Neural cell (in vitro differentiated cells): Measurements from ENCODE around the gene RASSF8. TPM values are rescaled to one million over a fixed set of nuclear protein-coding genes. Genes with fewer than 3 reads are reported as not detected.

Experiments
- H2AFZ ChIP-seq: fragments of 200-600, 300-800 bp; sonication (generic), shearing (Covaris generic); 2 replicates; pipeline ENCODE4 v1.6.0; 2014; ENCODE audit warnings: low read depth, mild to moderate bottlenecking, antibody characterized with exemption, low read length, moderate library complexity
- H3F3A ChIP-seq: fragments of 200-600 bp; shearing (Covaris generic); 2 replicates; pipeline ENCODE4 v1.6.1; 2016; ENCODE audit warnings: mild to moderate bottlenecking, moderate library complexity, mixed read lengths, antibody characterized with exemption, low read length; ENCODE audit not compliant: insufficient read depth, poor library complexity, severe bottlenecking
- H3K27ac ChIP-seq: fragments of 200-600, 300-800 bp; sonication (generic), shearing (Covaris generic); 2 replicates; pipeline ENCODE4 v1.5.1; 2014; ENCODE audit warnings: mild to moderate bottlenecking, low read length, moderate library complexity
- H3K27me3 ChIP-seq: fragments of 300-800, 200-600 bp; sonication (generic), shearing (Covaris generic); 2 replicates; pipeline ENCODE4 v1.6.0; 2014; ENCODE audit warnings: mild to moderate bottlenecking, low read depth, low read length, moderate library complexity; ENCODE audit not compliant: insufficient read depth
- H3K36me3 ChIP-seq: fragments of 300-800, 200-600 bp; sonication (generic), shearing (Covaris generic); 2 replicates; pipeline ENCODE4 v1.5.1; 2014; ENCODE audit warnings: mild to moderate bottlenecking, antibody characterized with exemption, low read length, moderate library complexity; ENCODE audit not compliant: insufficient read depth
- H3K4me2 ChIP-seq: fragments of 300-800, 200-600 bp; sonication (generic), shearing (Covaris generic); 2 replicates; pipeline ENCODE4 v1.6.0; 2014; ENCODE audit warnings: mild to moderate bottlenecking, low read length
- H3K4me3 ChIP-seq: fragments of 300-800, 200-600 bp; sonication (generic), shearing (Covaris generic); 2 replicates; pipeline ENCODE4 v1.5.1; 2014; ENCODE audit warnings: mild to moderate bottlenecking, low read length, moderate library complexity
- H3K79me2 ChIP-seq: fragments of 200-600 bp; shearing (Covaris generic); replicated peaks from 2 replicates; pipeline ENCODE4 v1.6.0; 2014; ENCODE audit warnings: mild to moderate bottlenecking, low read length, moderate library complexity; ENCODE audit not compliant: insufficient read depth
- H3K9ac ChIP-seq: fragments of 300-800, 200-600 bp; sonication (generic), shearing (Covaris generic); 2 replicates; pipeline ENCODE4 v1.6.1; 2016; ENCODE audit warnings: mild to moderate bottlenecking, low read length, mixed read lengths
- H3K9me2 ChIP-seq: fragments of 200-600 bp; shearing (Covaris generic); 2 replicates; pipeline ENCODE4 v1.6.1; 2016; ENCODE audit warnings: mild to moderate bottlenecking, low read length, mixed read lengths; ENCODE audit not compliant: insufficient read depth
- H3K9me3 ChIP-seq: fragments of 200-600, 300-800 bp; sonication (generic), shearing (Covaris generic); 2 replicates; pipeline ENCODE4 v1.6.1; 2016; ENCODE audit warnings: mild to moderate bottlenecking, mixed run types, low read length, moderate library complexity, mixed read lengths
- H4K20me1 ChIP-seq: fragments of 200-600 bp; shearing (Covaris generic); 2 replicates; pipeline ENCODE4 v1.6.1; 2016; ENCODE audit warnings: mild to moderate bottlenecking, mixed run types; ENCODE audit not compliant: insufficient read depth
- EP300 ChIP-seq: fragments of 450-650 bp; conservative IDR thresholded peaks from 2 replicates; pipeline ENCODE4 v1.6.1; 2014; ENCODE audit warnings: antibody characterized with exemption, mild to moderate bottlenecking, moderate library complexity; ENCODE audit not compliant: poor library complexity, severe bottlenecking
- EZH2 ChIP-seq: fragments of 200-600, 300-800 bp; shearing (Covaris generic), sonication (generic); IDR thresholded peaks from 2 replicates; pipeline ENCODE4 v1.6.1; 2014; ENCODE audit warnings: antibody characterized with exemption, low read length, borderline replicate concordance, mild to moderate bottlenecking; ENCODE audit not compliant: insufficient read depth, poor library complexity, severe bottlenecking
- MXI1 ChIP-seq: fragments of 450-650 bp; conservative IDR thresholded peaks from 2 replicates; pipeline ENCODE4 v1.6.1; 2014; ENCODE audit warnings: antibody characterized with exemption, mild to moderate bottlenecking; ENCODE audit not compliant: poor library complexity, severe bottlenecking
- POLR2AphosphoS5 ChIP-seq: IDR thresholded peaks from 2 replicates; pipeline ENCODE4 v1.6.1; 2012
- RAD21 ChIP-seq: fragments of 450-650 bp; conservative IDR thresholded peaks from 2 replicates; pipeline ENCODE4 v1.6.1; 2014; ENCODE audit warnings: antibody characterized with exemption, mild to moderate bottlenecking, moderate library complexity
- SMC3 ChIP-seq: fragments of 450-650 bp; conservative IDR thresholded peaks from 2 replicates; pipeline ENCODE4 v1.6.1; 2014; ENCODE audit warnings: antibody characterized with exemption, mild to moderate bottlenecking, moderate library complexity; ENCODE audit not compliant: poor library complexity
- TAF1 ChIP-seq: IDR thresholded peaks from 2 replicates; pipeline ENCODE4 v1.6.1; 2012; ENCODE audit warnings: low read depth
- polyA plus RNA-seq: library from polyadenylated mRNA; depleted of rRNA; stranded (reverse); fragments of >200 nt; gene quantifications from 2 replicates; pipeline ENCODE4 v1.2.3, GENCODE V29; 2014
- TF ChIP-seq, protein P1 (sequence below): fragments of 450-650 bp; IDR thresholded peaks from 2 replicates; pipeline ENCODE4 v1.5.1; 2014; ENCODE audit warnings: antibody characterized with exemption, mild to moderate bottlenecking, moderate library complexity; ENCODE audit not compliant: poor library complexity, severe bottlenecking
- TF ChIP-seq, protein P2 (sequence below): IDR thresholded peaks from 2 replicates; pipeline ENCODE4 v1.6.1; 2012; ENCODE audit warnings: borderline replicate concordance

RASSF8 gene
- polyA plus RNA-seq, 1 donor from 2014 or later = 11.4 TPM

- Histone ChIP-seq H3K9me3 (no peaks in the 10 kb centered on the region), H3K36me3 (no peaks in the 10 kb centered on the region), H3K9ac (no peak overlapping the region), H4K20me1 (no peaks in the 10 kb centered on the region), H3K9me2 (no peaks in the 10 kb centered on the region), H3K4me3 (no peak overlapping the region), H2AFZ (no peak overlapping the region), H3K79me2 (peaks cover 7% of the 10 kb centered on the region), H3K27me3 (no peaks in the 10 kb centered on the region), H3F3A (no peaks in the 10 kb centered on the region), H3K4me2 (no peak overlapping the region), H3K27ac (no peak overlapping the region)
- TF ChIP-seq, protein P1, sequence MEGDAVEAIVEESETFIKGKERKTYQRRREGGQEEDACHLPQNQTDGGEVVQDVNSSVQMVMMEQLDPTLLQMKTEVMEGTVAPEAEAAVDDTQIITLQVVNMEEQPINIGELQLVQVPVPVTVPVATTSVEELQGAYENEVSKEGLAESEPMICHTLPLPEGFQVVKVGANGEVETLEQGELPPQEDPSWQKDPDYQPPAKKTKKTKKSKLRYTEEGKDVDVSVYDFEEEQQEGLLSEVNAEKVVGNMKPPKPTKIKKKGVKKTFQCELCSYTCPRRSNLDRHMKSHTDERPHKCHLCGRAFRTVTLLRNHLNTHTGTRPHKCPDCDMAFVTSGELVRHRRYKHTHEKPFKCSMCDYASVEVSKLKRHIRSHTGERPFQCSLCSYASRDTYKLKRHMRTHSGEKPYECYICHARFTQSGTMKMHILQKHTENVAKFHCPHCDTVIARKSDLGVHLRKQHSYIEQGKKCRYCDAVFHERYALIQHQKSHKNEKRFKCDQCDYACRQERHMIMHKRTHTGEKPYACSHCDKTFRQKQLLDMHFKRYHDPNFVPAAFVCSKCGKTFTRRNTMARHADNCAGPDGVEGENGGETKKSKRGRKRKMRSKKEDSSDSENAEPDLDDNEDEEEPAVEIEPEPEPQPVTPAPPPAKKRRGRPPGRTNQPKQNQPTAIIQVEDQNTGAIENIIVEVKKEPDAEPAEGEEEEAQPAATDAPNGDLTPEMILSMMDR = no peak
- TF ChIP-seq MXI1 (no peak), EZH2 (no peak), SMC3 (no peak), POLR2AphosphoS5 (no peak), EP300 (no peak), RAD21 (no peak), TAF1 (no peak)
- TF ChIP-seq, protein P2, sequence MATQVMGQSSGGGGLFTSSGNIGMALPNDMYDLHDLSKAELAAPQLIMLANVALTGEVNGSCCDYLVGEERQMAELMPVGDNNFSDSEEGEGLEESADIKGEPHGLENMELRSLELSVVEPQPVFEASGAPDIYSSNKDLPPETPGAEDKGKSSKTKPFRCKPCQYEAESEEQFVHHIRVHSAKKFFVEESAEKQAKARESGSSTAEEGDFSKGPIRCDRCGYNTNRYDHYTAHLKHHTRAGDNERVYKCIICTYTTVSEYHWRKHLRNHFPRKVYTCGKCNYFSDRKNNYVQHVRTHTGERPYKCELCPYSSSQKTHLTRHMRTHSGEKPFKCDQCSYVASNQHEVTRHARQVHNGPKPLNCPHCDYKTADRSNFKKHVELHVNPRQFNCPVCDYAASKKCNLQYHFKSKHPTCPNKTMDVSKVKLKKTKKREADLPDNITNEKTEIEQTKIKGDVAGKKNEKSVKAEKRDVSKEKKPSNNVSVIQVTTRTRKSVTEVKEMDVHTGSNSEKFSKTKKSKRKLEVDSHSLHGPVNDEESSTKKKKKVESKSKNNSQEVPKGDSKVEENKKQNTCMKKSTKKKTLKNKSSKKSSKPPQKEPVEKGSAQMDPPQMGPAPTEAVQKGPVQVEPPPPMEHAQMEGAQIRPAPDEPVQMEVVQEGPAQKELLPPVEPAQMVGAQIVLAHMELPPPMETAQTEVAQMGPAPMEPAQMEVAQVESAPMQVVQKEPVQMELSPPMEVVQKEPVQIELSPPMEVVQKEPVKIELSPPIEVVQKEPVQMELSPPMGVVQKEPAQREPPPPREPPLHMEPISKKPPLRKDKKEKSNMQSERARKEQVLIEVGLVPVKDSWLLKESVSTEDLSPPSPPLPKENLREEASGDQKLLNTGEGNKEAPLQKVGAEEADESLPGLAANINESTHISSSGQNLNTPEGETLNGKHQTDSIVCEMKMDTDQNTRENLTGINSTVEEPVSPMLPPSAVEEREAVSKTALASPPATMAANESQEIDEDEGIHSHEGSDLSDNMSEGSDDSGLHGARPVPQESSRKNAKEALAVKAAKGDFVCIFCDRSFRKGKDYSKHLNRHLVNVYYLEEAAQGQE = no peak
Observed at GRCh38 chr12:26026713-26027112, 68.2 kb downstream of the RASSF8 start.

GRCh38 chr12:26027401-26027800, 68.9 kb downstream of the RASSF8 start:
- Histone ChIP-seq H3K79me2 (peaks cover 7% of the 10 kb centered on the region), H3K4me2 (no peak overlapping the region), H3F3A (no peaks in the 10 kb centered on the region), H2AFZ (no peak overlapping the region), H3K27ac (no peak overlapping the region), H3K9ac (no peak overlapping the region), H3K4me3 (no peak overlapping the region), H4K20me1 (no peaks in the 10 kb centered on the region), H3K36me3 (no peaks in the 10 kb centered on the region), H3K9me3 (no peaks in the 10 kb centered on the region), H3K27me3 (no peaks in the 10 kb centered on the region), H3K9me2 (no peaks in the 10 kb centered on the region)
- no peak for TF ChIP-seq RAD21
- TF ChIP-seq SMC3 = no peak
- no peak for TF ChIP-seq MXI1
- TF ChIP-seq, protein P2 = no peak
- TF ChIP-seq EZH2 = no peak
- TF ChIP-seq, protein P1 = no peak
- no peak for TF ChIP-seq EP300
- TF ChIP-seq TAF1 = no peak
- no peak for TF ChIP-seq POLR2AphosphoS5
